Measurements from ENCODE around the gene CFAP221.

CFAP221 gene

DNA sequence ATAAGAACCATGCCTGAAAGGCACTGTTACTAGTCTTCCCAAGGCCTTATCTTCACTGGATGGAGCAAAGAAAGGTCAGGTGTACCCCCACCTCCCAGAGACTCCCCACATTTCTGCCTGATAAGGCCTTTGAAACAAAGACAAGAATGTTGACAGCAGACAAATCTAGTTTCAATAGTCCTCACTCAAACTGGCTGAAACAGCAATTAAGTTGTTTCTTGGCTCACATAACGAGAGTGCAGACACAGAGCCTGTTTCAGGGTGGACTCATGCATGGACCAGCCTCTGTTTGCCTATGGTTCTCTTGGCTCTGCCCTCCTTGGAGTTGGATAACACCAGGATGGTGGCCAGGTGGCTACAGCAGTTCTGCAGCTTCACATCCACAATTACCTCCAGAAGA lies 7.5 kb upstream of the CFAP221 start:
- DNase-seq (ENCODE audit: low spot score) = no peak

DNA sequence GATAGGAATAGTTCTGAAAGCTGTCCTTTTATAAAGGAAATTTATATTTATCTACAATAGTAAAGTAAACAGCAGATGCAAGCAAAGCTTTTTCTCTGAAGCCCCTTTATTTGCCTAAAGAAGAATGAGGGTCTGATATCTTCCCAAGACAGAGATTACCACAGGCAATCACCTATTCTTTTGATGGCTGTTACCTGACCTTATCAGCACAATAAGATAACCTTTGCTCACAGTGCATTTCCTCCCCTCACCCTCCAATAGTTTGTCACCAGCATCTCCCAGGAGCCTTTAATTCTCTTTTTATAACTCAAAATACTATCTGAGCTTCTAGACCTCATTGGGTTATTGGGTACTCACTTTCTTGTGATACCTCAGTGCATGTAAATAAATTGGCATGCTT lies 6.5 kb upstream of the CFAP221 start:
- DNase-seq (ENCODE audit: low spot score) = no peak

- no peak for DNase-seq (ENCODE audit: low spot score)
These were observed 2.8 kb upstream of the CFAP221 start for GRCh38 chr2:119541476-119541875.

DNA sequence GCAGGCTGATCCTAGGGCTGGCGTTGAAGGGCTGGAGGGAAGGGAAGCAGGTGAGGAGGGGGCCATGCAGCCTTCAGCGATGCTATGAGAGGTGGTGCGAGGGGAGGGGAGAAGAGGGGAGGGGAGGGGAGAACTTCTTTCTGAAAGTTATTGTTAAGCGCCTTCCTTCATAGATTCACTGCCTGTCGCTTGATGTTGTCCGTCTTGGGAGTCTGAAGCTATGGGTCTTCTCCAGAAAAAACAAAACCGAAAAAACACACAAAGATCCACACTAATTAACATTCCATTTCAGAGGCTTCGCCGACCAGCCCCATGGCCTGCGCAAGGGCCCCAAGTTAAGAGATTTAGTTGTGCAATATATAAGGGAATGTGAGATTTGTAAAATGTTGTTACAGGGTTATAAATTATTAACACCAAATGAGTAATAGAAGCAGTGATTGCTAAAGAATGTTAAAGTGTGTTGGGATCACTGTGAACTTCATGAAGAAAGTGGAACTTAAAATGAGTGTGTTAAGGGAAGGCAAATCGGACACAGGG lies 758 bp downstream of the CFAP221 start:
- no peak for DNase-seq (ENCODE audit: low spot score)

DNA sequence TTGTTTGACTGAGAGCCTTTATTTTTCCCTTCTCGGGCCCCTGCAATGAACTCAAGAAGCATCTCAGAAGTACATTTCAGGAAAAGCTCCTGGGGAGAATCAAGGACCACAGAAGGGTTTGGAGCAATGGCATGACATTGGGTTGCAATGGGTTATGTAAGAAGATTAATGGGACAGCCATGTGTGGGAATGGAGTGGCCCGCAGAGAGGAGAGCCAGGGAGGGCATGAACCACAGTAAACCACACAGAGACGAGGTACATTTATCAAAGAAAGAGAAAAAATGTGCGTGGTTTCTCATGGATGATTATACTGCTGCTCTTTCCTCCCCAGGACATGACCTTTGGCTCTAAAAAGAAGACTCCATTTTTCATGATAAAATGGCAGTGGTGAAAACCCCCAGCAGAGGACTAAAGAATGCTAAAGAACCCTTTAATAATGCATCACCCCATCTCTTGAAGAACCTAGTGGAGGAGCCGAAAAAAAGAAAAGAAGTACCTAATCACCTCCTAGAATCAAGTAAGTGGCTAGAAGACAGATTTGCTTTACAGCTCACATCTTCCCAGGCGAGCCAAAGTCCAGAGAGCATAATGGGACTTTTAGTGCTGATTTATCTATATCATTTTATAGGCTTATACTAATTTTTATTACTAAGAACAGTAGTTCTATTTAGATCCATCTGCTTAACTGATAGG lies 1.7 kb downstream of the CFAP221 start:
- DNase-seq (ENCODE audit: low spot score) = no peak

GRCh38 chr2:119546447-119546767 lies 2.2 kb downstream of the CFAP221 start:
- no peak for DNase-seq (ENCODE audit: low spot score)

DNA sequence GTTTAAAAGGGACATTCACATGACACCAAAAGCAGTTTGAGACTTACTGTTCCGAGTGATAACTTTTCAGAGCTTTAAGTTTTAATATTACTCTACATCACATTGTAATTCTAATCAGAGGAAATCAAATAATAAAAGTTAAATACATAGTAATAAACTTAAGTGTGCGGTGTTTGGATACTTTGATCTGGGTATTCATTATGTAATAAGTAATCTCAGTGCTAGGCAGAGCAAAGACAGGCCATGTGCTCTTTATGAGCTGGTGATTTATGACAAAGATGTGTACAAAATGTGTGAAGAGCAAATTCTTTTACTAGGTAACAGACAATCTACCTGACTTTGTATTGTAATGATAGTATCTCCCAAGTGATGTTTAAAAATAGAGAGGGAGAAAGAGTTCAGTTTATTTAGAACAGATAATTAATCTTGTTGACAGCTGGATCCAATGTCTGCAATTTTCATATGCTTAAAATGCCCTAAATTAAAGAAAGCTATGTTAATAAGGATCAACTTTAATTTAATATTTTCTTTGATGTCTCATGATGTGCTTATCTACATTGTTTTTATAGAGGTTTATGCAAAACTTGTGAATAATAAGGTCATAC lies 4.4 kb downstream of the CFAP221 start:
- no peak for DNase-seq (ENCODE audit: low spot score)

DNA sequence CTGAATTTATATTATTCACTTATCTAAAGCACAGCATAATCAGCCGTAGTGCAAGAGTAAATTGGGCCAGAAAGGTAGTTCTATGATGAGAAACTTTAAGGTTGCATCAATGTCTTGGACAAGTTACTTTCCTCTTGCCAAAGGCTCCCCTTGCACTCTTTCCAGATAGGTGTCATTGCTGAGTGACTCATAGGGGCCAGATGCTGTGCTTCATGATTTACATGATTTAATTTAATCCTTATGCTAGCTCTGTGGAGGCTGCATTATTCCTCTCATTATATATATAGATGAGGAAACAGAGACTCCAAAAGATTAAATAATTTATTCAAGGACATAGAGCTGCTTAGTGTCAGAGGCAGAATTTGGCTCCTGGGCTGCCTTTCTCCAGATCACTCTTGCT lies 5.0 kb downstream of the CFAP221 start:
- DNase-seq (ENCODE audit: low spot score) = no peak

GRCh38 chr2:119550346-119550745 lies 6.1 kb downstream of the CFAP221 start:
- DNase-seq (ENCODE audit: low spot score) = no peak

DNA sequence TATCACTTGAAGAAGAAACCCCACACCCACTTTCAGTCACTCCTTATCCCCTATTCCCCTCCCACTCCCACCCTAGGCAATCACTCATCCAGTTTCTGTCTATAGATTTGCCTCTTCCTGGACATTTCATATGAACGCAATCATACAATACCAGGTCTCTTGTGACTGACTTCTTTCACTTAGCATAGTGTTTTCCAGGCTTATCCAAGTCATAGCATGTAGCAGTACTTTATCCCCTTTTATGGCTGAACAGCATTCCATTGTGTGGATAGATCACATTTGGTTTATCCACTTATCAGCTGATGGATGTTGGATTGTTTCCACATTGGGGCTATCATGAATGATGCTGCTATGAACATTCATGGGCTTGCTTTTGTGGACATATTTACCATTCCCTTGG lies 6.6 kb downstream of the CFAP221 start:
- DNase-seq (ENCODE audit: low spot score) = no peak

DNA sequence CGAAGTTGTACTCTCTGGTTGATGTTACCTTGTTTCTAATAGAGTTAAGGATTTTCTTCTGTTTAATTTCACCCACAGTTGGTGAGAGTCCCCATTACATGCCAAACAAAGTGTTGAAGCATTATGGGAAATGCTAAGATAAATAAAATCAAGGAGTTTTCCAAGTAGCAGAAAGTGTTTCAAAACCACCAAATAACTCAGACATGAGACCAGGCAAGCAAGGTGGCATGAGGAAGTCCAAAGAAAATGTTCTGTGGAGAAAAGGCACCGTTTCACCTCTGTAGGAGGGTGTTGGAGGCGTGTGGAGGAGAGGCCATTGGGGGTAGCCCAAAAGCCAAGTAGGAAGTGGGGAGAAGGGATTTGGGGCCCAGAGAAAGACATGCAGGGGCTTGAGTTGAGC lies 8.7 kb downstream of the CFAP221 start:
- no peak for DNase-seq (ENCODE audit: low spot score)

DNA sequence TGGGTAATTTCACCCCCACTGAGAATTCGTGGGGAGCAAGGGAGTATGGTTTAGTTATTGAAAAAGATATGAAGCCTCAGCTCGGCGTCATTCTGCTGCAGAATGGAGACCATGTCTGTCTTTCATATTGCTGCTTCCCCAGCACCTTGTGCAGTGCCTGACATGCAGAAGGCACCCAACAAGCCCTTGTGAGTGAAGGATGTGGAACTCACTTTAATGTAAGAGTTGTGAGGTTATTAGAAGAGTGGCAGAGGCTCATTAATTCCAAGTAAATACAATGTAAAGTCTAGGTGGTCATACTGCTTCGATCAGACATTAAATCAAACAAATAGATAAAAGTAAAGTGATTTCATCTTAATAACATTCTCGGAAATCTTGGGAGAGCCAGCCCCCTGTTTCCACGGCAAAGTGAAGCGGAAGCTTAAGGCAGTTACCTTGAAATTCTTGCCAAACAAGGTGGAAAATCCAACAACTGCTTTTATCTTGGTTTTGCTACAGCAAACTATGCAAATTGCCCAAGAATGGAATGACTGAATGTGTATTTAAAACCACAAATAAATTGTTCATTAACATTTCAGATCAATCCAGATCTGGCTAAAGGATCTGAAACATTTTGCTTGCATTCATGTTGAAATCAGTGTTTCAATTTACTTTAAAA lies 9.6 kb downstream of the CFAP221 start:
- no peak for DNase-seq (ENCODE audit: low spot score)

DNA sequence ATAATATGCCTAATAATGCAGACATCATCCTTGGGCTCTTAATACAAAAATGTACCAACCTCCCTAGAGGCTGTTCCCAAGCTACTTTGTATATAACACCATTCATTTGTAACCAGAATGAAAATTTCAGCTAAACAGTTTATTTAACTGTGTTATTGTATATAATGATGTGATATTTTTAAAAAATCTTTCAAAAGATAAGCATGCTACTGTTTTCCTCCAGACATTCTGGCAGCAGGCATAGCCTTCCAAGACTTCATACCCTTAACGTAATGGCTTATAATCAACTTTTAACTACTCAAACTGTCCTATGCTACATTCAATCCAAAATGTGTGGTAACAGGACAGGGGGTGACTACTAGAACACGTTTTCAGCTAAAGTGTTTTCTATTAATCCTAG lies 21.2 kb downstream of the CFAP221 start:
- DNase-seq (ENCODE audit: low spot score) = no peak

GRCh38 chr2:119567292-119567691 lies 23.0 kb downstream of the CFAP221 start:
- DNase-seq (ENCODE audit: low spot score) = no peak

DNA sequence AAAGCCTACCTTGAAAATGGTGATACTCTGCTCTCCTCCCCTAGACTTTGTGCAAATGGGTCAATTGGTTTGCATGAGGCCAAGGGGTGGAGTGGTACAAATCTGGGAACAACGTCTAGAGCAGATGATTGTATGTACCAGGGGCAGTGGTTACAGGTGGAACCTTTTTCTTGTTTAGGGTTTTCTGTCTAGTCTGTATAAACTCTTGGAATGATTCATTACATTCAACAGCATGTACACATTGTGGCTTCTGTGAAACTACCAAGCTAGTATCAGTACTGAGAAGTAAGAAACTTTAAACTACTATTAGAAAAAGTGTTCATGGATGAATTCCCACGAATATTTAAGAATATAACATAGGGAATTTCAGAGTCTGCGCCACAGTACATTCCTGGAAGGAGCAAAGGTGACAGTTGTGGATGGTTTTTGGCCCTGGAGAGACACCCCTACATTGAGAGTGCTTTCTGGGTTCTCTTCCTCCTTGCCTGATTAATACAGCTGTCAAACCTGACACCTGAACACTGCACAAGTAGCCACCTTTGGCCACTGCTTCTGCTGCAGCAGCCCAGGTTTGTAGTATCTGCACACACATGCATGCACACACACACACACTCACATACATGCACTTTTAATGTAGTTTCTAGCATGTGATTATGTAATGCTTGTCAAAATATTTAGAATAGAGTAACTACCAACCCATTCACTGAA lies 30.0 kb downstream of the CFAP221 start:
- DNase-seq (ENCODE audit: low spot score) = no peak

DNA sequence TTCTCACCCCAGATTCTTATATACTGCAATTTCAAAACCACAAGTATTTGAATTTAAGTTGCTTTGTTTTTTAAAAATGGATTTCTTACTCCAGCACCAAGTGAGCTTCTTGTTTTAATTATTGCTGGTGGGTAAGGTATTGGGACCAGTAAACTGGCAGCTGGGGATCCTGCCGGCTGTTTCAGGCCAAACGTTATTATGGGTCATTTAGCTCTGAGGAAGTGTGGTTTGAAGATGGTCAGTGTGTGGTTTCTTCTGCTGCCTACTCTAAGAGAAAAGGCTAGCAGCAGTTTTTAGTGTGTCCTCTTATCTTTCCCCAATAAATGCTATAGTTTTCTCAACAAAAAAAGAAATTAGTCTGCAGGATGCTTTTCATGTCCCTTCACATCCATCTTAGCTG lies 30.6 kb downstream of the CFAP221 start:
- no peak for DNase-seq (ENCODE audit: low spot score)

GRCh38 chr2:119575439-119575838 lies 31.2 kb downstream of the CFAP221 start:
- no peak for DNase-seq (ENCODE audit: low spot score)

- DNase-seq (ENCODE audit: low spot score) = no peak
These were observed 35.4 kb downstream of the CFAP221 start for GRCh38 chr2:119579424-119580295.

DNA sequence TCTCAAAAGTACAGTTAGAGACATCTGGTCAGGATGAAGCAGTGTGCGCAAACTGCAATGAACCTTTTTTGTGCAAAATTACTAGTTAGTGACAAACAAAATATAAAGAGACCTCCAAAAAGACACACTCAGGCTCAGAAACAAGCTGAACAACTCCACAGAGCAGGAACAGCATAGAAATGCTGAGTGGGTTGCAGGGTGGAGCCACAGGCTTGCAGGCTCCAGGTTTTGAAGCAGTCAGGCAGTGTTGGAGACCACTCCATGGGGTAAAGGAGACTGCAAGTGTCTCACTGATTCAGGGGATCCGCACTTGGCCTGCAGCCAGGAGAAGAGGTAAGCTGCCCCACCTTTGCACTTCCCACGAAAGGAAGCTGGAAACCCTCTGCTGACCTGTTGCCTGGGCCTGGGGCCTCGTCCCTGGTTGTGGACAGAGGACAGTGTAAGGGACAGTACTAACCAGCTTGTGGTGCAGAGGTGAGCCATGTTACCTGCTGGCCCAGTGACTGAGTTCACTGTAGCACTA lies 36.4 kb downstream of the CFAP221 start:
- no peak for DNase-seq (ENCODE audit: low spot score)

DNA sequence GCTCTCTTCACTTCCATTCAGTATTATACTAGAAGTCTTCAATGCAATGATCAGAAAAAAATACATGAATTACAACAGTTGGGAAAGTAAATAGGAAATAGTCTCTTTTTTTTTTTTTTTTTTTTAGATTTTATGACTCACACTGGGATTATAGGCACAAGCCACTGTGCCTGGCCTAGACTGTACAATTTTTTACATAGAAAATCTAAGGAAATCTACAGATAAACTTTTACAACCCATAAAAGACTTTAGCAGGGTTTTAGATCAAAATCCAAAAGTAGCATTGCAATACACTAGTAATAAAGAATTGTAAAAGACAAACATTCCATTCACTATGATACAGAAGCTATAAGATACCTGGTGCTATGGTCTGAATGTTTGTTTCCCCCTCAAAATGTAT lies 39.0 kb downstream of the CFAP221 start:
- no peak for DNase-seq (ENCODE audit: low spot score)

- no peak for DNase-seq (ENCODE audit: low spot score)
These were observed 40.2 kb downstream of the CFAP221 start for GRCh38 chr2:119584469-119584868.

- no peak for DNase-seq (ENCODE audit: low spot score)
These were observed 41.8 kb downstream of the CFAP221 start for GRCh38 chr2:119586085-119586484.
